Heart right ventricle (tissue), 16 donors: ENCODE results near the gene ELF4. TPM values are rescaled to one million over a fixed set of nuclear protein-coding genes. Genes with fewer than 3 reads are reported as not detected.

Source experiments
- ATAC-seq, 8 donors: fragments of 200-7000 bp; cut with Tn5 transposase; one replicate each; pipeline ENCODE4 v1.9.1; 2020; ENCODE audit warnings: mild to moderate bottlenecking in 8 of 8, moderate library complexity in 8 of 8, moderate number of reproducible peaks in 1 of 8
- DNase-seq, 2 donors: peaks; one replicate each; pipeline ENCODE4 v3.0.0-alpha.2; 2020
- H3K27ac ChIP-seq, 10 donors: fragments of 200-600 bp; sonication (generic) in 2 of 10; one replicate each; pipeline versions ENCODE4 v1.5.0 to v1.8.0; 2020 to 2022; ENCODE audit warnings: mild to moderate bottlenecking in 3 of 10
- H3K27me3 ChIP-seq, 7 donors: fragments of 200-600 bp; one replicate each; pipeline ENCODE4 v1.8.0; 2021 to 2022; ENCODE audit warnings: mild to moderate bottlenecking in 2 of 7
- H3K36me3 ChIP-seq, 9 donors: fragments of 200-600 bp; sonication (generic) in 1 of 9; one replicate each; pipeline versions ENCODE4 v1.5.0 to v1.8.0; 2020 to 2022; ENCODE audit warnings: mild to moderate bottlenecking in 2 of 9
- H3K4me1 ChIP-seq, 9 donors: fragments of 200-600 bp; sonication (generic) in 1 of 9; one replicate each; pipeline versions ENCODE4 v1.5.0 to v1.8.0; 2020 to 2022; ENCODE audit warnings: mild to moderate bottlenecking in 4 of 9
- H3K4me3 ChIP-seq, 10 donors: fragments of 200-600 bp; sonication (generic) in 2 of 10; one replicate each; pipeline versions ENCODE4 v1.5.0 to v1.8.0; 2020 to 2022; ENCODE audit warnings: mild to moderate bottlenecking in 7 of 10, moderate library complexity in 2 of 10
- H3K9me3 ChIP-seq, 11 donors: fragments of 200-600 bp in 10 of 11; sonication (generic) in 2 of 11; one replicate each; pipeline versions ENCODE4 v1.5.0 to v1.8.0; 2013 to 2022; ENCODE audit warnings: mild to moderate bottlenecking in 2 of 11, control low read depth in 1 of 11, moderate library complexity in 1 of 11
- CTCF ChIP-seq, 9 donors: fragments of 200-600 bp; sonication (generic) in 2 of 9; IDR thresholded peaks; one replicate each; pipeline versions ENCODE4 v1.5.0 to v1.8.0; 2021 to 2022; ENCODE audit warnings: antibody characterized with exemption in 9 of 9, mild to moderate bottlenecking in 5 of 9, moderate library complexity in 1 of 9
- WGBS, 2 donors: extraction: QIAGEN DNeasy Blood & Tissue Kit; methylation state at CpG; one replicate each; pipeline ENCODE4 v1.1.7; 2013; ENCODE audit warnings: inconsistent platforms in 1 of 2; 5-methylcytosine and 5-hydroxymethylcytosine counted together
- intact Hi-C, 10 donors: fragments of 100-400 bp; cut with DNase I; formaldehyde crosslinking; loops; one replicate each; pipeline versions ENCODE4 v1.11.1 to v1.14.2; 2022
- polyA plus RNA-seq, 2 donors: library from polyadenylated mRNA; stranded (reverse); fragments of 200-250 nt; gene quantifications; one replicate each; pipeline ENCODE4 v1.2.3, GENCODE V29; 2013
- total RNA-seq, 10 donors: library from RNA; stranded (reverse); fragmentation: NEBNext Ultra II Directional in 3 of 10; extraction: Animal tissue kit (Norgen Biotek cat#: 25700) in 3 of 10; gene quantifications; one replicate each; pipeline versions ENCODE4 v1.2.1 to v1.2.4, GENCODE V29; 2021 to 2023
- donor health status: Arrhythmogenic right ventricular cardiomyopathy.
- donor health status: ischemic (EF 13 %, LVEDD 7.1; RV severe dilation, severe dysfunction).
- donor health status: healthy with polysubstance abuse.
- donor health status: DM: no; HTN: yes; CAD: no.
- donor health status: DM: no; HTN: no; CAD: no.
- donor health status: ischemic (EF 25% LVEDD 6.9; RV normal size, moderate dysfunction).
- donor health status: ischemic (EF 25% LVEDD 5.7; RV mildly dilated, moderate dysfunction).
- donor health status: healthy.
- donor health status: DM: yes; HTN: yes; CAD: no.
- donor health status: Ischemic cardiomyopathy.
- donor health status: ischemic (EF 35%, LVEDD 5.7; RV mildly dilated, moderate dysfunction).
- donor health status: nonischemic (EF 11% LVEDD 7.7; RV severe dilation, severe dysfunction).
- donor health status: DM: yes; HTN: yes; CAD: no.
- donor health status: PGD.
- donor health status: ischemic (EF 29% LVEDD 5.4; RV normal size, mild dysfunction).
- donor health status: nonischemic (EF 23%, LVEDD 6.1; RV moderate dilation, normal function).

The ELF4 gene
- total and polyA plus RNA-seq, 12 donors: 1.8 to 8.6 (median 2.7) TPM

- peaks cover 0 to 17% (median 0%) of the 10 kb centered on the region in 9 donors for H3K36me3 ChIP-seq
- no peaks in the 10 kb centered on the region for H3K9me3 ChIP-seq
- intact Hi-C loops: no loop called here
- DNase-seq (no peak), ATAC-seq (peak in 4 of 8 donors; percentile 46 to 70 (median 62))
- no peak for TF ChIP-seq CTCF (IDR thresholded peaks at IDR 0.05)
- H3K4me3 ChIP-seq: no peak overlapping the region
- H3K27me3 ChIP-seq: peaks cover 0 to 11% (median 0%) of the 10 kb centered on the region in 7 donors
- peaks cover 0 to 12% (median 2%) of the 10 kb centered on the region in 9 donors for H3K4me1 ChIP-seq
- H3K27ac ChIP-seq: no peak overlapping the region
- 28 to 34% methylated on average over 2 of the region's 2 CpGs for WGBS, 2 donors
Measured at GRCh38 chrX:130155564-130155963, 45.3 kb upstream of the ELF4 start.

GRCh38 chrX:130147631-130148030, 37.3 kb upstream of the ELF4 start:
- no peak overlapping the region for H3K27ac ChIP-seq
- ATAC-seq (no peak), DNase-seq (no peak)
- H3K36me3 ChIP-seq: peaks cover 0 to 60% (median 6%) of the 10 kb centered on the region in 9 donors
- no peak overlapping the region for H3K4me3 ChIP-seq
- intact Hi-C loops: no loop called here
- no peak for TF ChIP-seq CTCF (IDR thresholded peaks at IDR 0.05)
- H3K9me3 ChIP-seq: no peaks in the 10 kb centered on the region
- H3K27me3 ChIP-seq: peaks cover 0 to 7% (median 0%) of the 10 kb centered on the region in 7 donors
- 71 to 75% methylated on average over 5 of the region's 5 CpGs for WGBS, 2 donors
- peaks cover 0 to 4% (median 0%) of the 10 kb centered on the region in 9 donors for H3K4me1 ChIP-seq

GRCh38 chrX:130145123-130145522, 34.8 kb upstream of the ELF4 start:
- intact Hi-C loops: no loop called here
- peaks cover 0 to 80% (median 6%) of the 10 kb centered on the region in 9 donors for H3K36me3 ChIP-seq
- WGBS, 2 donors: 91 to 96% methylated on average over 3 to 4 of the region's 4 CpGs
- H3K9me3 ChIP-seq: no peaks in the 10 kb centered on the region
- H3K27me3 ChIP-seq: no peaks in the 10 kb centered on the region
- TF ChIP-seq CTCF (IDR thresholded peaks at IDR 0.05): no peak
- no peak for DNase-seq
- ATAC-seq: no peak
- no peak overlapping the region for H3K4me3 ChIP-seq
- H3K27ac ChIP-seq: no peak overlapping the region
- H3K4me1 ChIP-seq: peaks cover 0 to 4% (median 0%) of the 10 kb centered on the region in 9 donors

GRCh38 chrX:130144509-130144908, 34.2 kb upstream of the ELF4 start:
- peak in 3 of 9 donors; percentile 7 to 19 (median 13) for TF ChIP-seq CTCF (IDR thresholded peaks at IDR 0.05)
- Histone ChIP-seq H3K4me1 (peaks cover 0 to 5% (median 0%) of the 10 kb centered on the region in 9 donors), H3K36me3 (peaks cover 0 to 86% (median 6%) of the 10 kb centered on the region in 9 donors), H3K27ac (no peak overlapping the region), H3K27me3 (no peaks in the 10 kb centered on the region), H3K9me3 (no peaks in the 10 kb centered on the region), H3K4me3 (no peak overlapping the region)
- WGBS, 2 donors: 54 to 74% methylated on average over 3 of the region's 3 CpGs
- DNase-seq: no peak
- ATAC-seq: no peak
- intact Hi-C loops: no loop called here
